NCI-H1417 (cell line): ENCODE results near the gene TVP23C.
"Not testable (repeated sequence)": the region's sequence is repeated elsewhere in the genome, so short reads cannot be mapped to it uniquely, and the experiment has no call there.

Source experiments
- DNase-seq, 3 experiments: peaks; one replicate each; lab custom pipeline; 2025; lab: John Stamatoyannopoulos, UW

Gene TVP23C

DNA sequence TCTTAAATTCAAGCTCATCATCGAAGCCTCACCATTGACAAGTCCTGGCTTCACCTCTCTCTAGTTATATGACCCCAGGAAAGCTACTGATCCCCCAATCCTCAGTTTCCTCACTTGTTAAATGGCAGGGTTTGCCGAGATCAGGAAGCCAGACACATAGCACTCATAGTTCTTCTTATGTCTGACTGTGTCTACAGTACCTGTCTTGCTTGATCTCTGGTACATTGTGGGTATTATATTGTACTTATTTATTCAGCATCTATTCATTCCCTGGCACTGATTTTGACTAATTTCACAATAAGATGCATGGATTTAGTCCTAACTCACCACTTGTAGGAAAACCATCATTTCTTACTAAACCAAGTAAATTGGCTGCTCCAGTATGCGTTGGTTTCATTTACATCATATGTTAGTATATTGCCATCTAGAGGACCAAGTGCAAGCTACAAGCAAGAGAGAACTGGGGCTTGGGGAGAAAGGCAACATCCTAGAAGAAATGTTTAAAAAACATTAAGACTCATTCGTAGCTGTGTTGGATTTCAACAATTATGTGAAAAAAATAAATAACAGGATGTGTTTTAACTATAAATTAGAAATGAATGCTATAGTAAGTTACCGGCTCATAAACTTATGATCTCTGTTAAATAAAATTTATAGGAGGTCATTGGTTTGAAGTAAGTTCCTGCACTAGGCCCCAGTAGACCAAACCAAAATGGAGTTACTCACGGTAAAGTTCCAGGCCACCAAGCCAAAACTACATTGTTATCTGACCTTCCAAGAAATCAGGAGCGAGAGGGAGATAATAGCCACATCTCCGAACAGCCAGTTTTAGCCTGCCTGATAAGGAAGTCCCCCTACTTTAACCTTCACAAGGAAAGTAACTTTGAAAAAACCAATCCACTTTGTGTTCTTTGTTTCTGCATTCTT lies 36.7 kb downstream of the TVP23C start:
- peak in 2 of 3 experiments; percentile 10 to 42 for DNase-seq

DNA sequence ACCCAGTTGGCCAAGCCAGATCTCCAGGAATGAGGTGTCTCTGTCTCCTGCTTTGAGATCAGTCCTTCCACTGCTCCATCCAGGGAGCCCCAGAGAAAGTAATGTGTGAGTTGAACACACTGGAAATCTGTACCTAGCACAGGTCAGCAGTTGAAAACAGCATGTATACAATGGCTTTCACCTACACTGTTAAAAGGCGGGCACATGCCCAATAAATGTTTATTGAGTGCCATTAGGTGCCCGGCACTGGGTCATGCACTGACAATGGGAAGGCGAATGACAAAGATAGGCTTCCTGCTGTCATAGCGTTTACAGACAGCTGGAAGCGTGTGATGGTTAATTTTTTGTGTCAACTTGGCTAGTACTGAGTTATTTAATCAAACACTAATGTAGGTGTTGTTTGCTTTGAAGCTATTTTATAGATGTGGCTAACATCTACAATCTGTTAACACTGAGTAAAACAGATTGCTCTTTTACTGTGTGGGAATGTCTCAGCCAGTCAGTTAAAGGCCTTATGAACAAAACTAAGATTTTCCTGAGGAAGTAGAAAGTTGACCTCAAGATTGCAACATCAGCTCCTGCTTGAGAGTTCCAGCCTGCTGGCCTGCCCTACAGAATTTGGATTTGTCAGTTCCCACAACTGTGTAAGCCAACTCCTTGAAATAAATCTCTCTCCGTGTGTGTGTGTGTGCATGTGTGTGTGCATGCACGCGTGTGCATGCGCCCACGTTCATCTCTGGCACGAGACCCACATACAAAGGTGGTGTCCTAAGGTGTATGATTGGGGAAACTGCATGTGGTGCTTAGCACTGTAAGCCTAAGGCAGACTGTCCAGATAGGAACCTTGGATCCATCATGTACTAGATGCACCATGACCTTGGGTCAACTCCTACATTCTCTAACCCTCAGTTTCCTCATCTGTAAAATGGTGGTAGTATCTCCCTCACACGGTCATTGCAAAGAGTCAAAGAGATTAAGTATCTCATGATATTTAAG lies 38.0 kb downstream of the TVP23C start:
- not testable (repeated sequence) for DNase-seq

GRCh38 chr17:15516150-15516549 lies 47.1 kb downstream of the TVP23C start:
- no peak for DNase-seq

DNA sequence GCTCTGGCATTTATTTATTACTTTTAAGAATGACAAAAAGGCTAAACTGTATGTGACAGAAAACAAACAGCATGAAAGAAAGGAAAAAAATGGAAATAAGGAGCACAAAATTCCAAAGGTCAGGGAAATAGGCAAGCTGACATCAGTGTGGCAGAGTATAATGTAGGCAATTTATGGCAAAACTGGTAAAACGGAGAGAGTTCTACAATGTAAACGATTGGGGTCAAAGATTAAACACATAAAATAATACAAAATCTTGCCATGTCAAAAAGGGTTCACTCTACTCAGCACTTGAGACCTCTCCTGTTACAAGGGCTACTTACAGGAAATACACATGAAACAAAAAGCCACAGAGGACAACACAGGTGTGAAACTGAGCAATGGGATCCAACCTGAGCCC lies 48.8 kb downstream of the TVP23C start:
- DNase-seq, result no peak

DNA sequence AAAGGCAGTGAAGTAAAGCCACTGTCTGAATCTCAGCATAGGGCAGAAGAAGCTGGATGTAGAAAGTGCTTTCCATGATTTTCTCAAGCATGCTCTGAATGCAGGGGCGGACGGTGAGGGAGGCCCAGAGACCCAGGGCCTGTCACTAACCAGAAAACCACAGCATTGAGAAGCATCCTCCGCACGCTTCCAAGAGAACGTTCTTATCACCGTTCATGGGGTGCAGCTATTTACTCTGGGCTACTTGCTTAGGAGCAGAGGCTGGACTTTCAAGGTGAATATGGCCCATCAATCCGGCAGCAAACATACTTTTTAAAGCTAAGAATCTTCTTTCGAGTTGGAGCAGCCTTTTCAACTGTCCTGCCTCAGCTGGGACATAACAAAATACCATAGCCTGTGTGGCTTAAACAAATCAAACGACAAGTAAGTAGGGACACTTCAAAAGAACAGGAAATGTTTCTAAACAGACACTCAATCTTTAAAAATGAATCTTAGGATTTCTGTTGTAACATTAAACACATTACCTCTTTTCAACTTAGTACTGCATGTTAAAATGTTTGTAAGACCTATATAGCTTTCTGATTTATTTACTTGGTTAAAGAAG lies 49.3 kb downstream of the TVP23C start:
- DNase-seq, result no peak

GRCh38 chr17:15513058-15513791 lies 50.1 kb downstream of the TVP23C start:
- DNase-seq, result no peak

GRCh38 chr17:15512071-15512709 lies 51.1 kb downstream of the TVP23C start:
- no peak for DNase-seq

DNA sequence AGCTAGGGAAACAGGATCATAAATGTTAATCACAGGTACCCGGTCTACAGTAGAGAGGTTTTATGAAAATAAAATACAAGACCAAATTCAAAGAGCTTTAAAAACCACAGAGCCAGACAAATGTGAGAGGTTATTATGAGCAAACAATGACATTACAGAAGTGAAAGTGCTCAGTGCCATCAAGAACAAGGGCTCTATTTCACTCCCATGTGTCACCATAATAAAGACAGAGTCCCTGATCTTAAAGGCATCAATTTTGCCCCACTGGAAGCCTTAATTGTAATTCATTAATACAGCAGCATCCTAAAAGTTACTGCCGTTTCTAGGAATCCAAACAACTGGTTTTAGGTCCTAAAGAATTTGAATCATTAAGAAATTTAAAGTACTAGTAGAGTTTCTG lies 52.1 kb downstream of the TVP23C start:
- no peak for DNase-seq

- DNase-seq, result no peak
These were observed 52.9 kb downstream of the TVP23C start for GRCh38 chr17:15510361-15510760.

DNA sequence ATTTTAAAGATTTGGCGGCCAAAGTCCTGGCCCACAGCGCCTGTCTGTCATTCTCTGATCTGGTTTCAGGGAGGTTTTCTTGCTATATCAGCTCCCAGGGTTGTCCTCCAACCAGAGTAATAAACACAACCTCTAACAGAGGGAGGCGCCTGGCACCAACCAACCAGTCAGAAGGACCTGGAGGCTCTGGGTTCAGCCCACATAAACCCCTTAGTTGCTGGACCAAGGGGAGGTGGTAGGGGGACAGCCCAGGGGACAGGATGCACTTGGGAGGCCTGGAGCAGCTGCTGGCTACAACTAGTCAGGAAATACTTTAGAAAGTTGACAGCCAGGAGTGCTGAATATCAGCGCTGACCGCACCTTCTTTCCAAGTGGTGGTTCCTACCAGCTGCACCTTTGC lies 54.2 kb downstream of the TVP23C start:
- DNase-seq, result no peak

- DNase-seq, result no peak
These were observed 54.8 kb downstream of the TVP23C start for GRCh38 chr17:15508466-15508865.

DNA sequence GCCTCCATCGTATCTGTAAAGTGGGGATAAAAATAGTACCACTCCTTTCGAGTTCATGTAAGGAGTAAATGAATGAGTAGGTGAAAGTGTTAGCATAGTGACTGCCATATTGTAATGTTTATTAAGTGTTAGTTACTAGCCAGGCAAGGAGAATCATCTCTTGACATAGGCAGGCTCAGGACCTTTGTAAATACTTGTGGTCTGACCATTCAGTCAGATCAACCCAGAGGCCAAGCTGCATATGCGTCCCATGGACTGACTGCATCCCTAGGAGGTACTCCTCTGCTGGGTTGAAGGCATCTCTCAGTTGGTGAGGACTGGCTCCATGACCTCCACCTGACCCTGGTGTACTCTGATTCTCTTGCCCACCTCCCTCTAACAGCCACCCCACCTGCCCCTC lies 55.4 kb downstream of the TVP23C start:
- no peak for DNase-seq

DNA sequence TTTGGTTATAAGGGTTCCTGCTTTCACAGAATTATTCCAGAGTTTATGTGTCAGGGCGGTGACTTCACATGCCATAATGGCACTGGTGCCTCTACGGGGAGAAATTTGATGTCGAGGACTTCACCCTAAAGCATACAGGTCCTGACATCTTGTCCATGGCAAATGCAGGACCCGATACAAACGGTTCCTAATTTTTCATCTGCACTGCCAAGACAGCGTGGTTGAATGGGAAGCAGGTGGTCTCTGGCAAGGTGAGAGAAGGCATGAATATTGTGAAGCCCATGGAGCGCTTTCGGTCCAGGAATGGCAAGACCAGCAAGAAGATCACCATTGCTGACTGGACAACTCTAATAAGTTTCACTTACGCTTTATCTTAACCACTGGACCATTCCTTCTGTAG lies 56.3 kb downstream of the TVP23C start:
- DNase-seq, result no peak

- DNase-seq, result not testable (repeated sequence)
These were observed 57.6 kb downstream of the TVP23C start for GRCh38 chr17:15505708-15506107.

- DNase-seq, result no peak
These were observed 59.6 kb downstream of the TVP23C start for GRCh38 chr17:15503731-15504130.

DNA sequence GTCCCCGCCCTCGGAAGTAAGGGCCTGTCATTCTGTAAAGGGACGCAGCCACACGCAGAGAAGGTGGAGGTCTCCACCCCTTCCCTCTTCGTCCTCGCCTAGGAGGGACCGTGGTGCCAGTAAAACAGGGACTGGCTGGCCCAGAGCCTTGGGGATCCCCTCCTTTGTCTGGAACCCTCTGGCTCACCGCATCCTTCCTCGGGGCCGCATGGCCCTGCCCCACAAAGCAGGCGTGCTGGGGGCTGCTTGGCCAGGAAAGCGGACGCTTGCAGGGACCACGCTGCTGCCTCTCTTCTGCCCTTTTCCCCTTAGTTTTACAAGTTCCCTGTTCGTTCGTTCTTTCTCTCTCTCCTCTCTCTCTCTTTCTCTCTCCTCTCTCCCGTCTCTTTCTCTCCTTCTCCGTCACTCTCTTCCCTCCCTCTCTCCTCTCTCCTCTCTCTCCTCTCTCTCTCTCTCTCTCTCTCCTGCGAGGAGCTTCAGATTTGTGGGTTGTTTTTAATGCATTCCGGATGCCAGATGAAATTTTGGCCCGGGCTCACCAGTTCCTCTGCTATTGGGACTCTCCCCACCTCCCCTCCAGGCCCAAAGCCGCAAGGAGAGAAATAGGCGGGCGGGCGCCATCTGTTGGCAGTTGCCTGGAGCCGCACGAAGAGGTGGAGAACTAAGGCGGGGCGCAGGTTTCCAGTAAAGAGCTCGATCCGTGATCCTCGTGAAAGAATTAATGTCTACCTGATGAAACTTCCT lies 60.7 kb downstream of the TVP23C start:
- peak; percentile 2 to 48 (median 4) for DNase-seq

DNA sequence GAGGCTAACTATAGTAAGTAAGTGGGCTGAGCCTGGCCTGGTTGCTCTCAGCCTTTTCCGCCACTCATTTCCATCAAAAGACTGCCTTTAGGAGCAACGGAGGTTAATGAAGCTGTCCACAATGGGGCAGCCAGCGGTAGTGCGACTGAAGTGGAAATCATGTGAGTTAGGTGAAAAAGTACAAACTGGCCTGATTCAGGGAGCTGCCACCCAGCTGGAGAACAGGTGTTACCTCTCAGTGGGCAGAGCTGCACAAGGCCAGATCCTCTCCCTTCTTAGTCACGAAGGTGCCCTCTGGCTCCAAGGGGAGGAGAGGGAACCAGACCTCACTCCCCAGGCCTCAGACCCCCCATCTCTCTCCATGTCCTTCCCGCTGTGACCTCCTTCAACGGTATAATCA lies 61.5 kb downstream of the TVP23C start:
- peak in 1 of 3 experiments; percentile 13 for DNase-seq

GRCh38 chr17:15501282-15501681 lies 62.0 kb downstream of the TVP23C start:
- DNase-seq, result no peak

GRCh38 chr17:15498107-15498506 lies 65.2 kb downstream of the TVP23C start:
- no peak for DNase-seq
